Stimulated activated naive CD8-positive, alpha-beta T cell treated with anti-CD3 and anti-CD28 coated beads, Interleukin-15, Interleukin-2, amounts not matched to agents 100 ng/mL and 50 ng/mL, for 24 hours (primary cell): ENCODE measurements around the gene STX19.
"Not testable (repeated sequence)": the region's sequence is repeated elsewhere in the genome, so short reads cannot be mapped to it uniquely, and the experiment has no call there.

Experiments used
- H3K27ac Mint-ChIP-seq: one replicate; pipeline ENCODE4 v1.8.0; 2021; ENCODE audit warnings: mild to moderate bottlenecking, mixed read lengths
- H3K27me3 Mint-ChIP-seq: one replicate; pipeline ENCODE4 v1.8.0; 2021; ENCODE audit warnings: mixed read lengths
- H3K36me3 Mint-ChIP-seq: one replicate; pipeline ENCODE4 v1.8.0; 2021; ENCODE audit warnings: low read depth, mixed read lengths
- H3K4me1 Mint-ChIP-seq: one replicate; pipeline ENCODE4 v1.8.0; 2021; ENCODE audit warnings: low read depth, mixed read lengths
- H3K4me3 Mint-ChIP-seq: one replicate; pipeline ENCODE4 v1.8.0; 2021; ENCODE audit warnings: mild to moderate bottlenecking, mixed read lengths
- H3K9me3 Mint-ChIP-seq: one replicate; pipeline ENCODE4 v1.8.0; 2021; ENCODE audit warnings: mixed read lengths

Gene STX19

DNA sequence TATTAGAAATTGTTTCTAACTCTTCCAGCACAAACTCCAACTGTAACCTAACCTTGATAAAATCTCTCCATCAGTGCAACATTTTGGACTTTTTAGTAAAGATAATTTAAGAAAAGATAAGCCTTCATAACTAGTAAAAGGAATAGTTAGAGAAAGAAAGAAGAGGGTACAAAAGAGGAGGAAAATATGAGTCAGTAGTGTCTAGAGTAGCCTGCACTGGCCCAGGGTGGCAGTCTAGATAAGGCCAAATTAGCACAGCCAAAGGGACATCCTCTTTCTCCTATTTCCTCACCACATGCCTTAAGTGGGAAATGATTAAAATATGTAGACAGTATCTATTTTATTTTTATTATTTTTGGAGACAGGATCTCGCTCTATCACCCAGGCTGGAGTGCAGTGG, 58.4 kb downstream of the STX19 start:
- Mint-ChIP-seq H3K9me3 (no peaks in the 10 kb centered on the region), H3K4me1 (peaks cover 11% of the 10 kb centered on the region), H3K27ac (no peak overlapping the region), H3K27me3 (peaks cover 12% of the 10 kb centered on the region), H3K36me3 (no peaks in the 10 kb centered on the region), H3K4me3 (no peak overlapping the region)

DNA sequence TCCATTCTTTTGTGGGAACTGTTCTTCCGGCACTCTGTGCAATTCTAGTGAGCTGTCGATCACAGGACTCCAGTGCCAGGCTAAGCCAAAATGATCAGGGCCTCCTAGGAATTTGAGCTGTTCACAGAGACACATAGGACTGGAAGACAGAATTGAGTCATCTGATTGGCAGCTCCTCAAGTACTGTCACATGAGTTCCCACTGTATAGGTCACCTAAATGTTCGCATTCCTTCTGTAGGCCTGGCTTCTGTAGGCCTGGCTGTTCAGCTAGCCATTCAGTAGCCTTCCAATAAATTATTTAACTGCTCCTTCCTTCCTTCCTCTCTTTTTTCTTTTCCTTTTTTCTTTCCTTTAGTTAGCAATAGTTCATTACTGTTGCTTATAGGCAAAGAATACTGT, 59.0 kb downstream of the STX19 start:
- Mint-ChIP-seq H3K36me3 (no peaks in the 10 kb centered on the region), H3K27ac (no peak overlapping the region), H3K27me3 (peaks cover 12% of the 10 kb centered on the region), H3K9me3 (no peaks in the 10 kb centered on the region), H3K4me1 (peaks cover 11% of the 10 kb centered on the region), H3K4me3 (no peak overlapping the region)

DNA sequence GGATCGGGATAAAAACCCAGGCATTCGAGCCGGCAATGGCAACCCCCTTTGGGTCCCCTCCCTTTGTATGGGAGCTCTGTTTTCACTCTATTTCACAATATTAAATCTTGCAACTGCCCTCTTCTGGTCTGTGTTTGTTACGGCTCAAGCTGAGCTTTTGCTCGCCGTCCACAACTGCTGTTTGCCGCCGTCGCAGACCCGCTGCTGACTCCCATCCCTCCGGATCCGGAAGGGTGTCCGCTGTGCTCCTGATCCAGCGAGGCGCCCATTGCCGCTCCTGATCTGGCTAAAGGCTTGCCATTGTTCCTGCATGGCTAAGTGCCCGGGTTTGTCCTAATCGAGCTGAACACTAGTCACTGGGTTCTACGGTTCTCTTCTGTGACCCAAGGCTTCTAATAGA, 63.3 kb downstream of the STX19 start:
- not testable (repeated sequence) for H3K27me3 Mint-ChIP-seq, H3K4me3 Mint-ChIP-seq, H3K4me1 Mint-ChIP-seq, H3K36me3 Mint-ChIP-seq, H3K27ac Mint-ChIP-seq, H3K9me3 Mint-ChIP-seq
